ENCODE data around the gene SLC22A2.

Gene SLC22A2

DNA sequence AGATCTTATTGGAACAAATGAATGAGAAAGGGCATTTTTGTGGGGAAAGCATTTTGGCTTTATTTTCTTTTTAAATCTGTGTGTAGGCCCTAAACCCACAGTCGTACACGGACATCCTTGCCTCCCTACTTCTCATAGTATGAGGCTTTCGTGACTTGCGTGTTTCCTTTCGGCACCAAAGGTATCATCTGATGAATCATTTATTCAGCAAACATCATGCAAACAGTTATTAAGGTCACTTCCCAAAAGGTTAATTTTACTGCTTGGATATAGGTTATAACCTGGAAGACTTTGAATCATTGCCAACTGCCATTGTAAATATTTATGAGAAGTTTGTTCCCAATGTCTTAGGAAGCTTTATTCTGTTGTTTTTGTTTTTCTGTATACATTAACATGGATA lies 15.1 kb upstream of the SLC22A2 start:
- no peak for DNase-seq (ENCODE audit: low read depth in 3 of 3)

DNA sequence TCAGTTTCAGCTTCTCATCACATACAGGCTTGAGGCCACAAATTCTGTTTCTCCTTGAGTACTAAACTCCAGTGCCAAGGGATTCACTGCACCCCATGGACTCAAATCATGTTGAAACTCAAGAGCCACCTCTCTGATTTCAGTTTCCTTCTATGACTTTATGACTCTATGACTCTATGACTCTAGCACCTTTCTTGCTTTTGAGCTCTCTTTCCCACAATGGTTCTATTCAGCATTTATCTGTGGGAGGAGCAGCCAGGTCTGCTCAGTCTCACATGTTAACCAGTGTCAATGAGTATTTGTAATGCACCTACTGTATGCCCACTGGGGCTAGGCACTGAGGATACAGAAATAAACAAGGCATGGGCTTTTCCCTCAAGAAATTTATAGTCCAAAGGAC lies 14.6 kb upstream of the SLC22A2 start:
- no peak for DNase-seq (ENCODE audit: low read depth in 3 of 3)

GRCh38 chr6:160272707-160273106 lies 14.1 kb upstream of the SLC22A2 start:
- DNase-seq (ENCODE audit: low read depth in 3 of 3) = no peak

GRCh38 chr6:160270347-160270746 lies 11.7 kb upstream of the SLC22A2 start:
- DNase-seq (ENCODE audit: low read depth in 3 of 3) = no peak

GRCh38 chr6:160269771-160270170 lies 11.2 kb upstream of the SLC22A2 start:
- no peak for DNase-seq (ENCODE audit: low read depth in 3 of 3)

DNA sequence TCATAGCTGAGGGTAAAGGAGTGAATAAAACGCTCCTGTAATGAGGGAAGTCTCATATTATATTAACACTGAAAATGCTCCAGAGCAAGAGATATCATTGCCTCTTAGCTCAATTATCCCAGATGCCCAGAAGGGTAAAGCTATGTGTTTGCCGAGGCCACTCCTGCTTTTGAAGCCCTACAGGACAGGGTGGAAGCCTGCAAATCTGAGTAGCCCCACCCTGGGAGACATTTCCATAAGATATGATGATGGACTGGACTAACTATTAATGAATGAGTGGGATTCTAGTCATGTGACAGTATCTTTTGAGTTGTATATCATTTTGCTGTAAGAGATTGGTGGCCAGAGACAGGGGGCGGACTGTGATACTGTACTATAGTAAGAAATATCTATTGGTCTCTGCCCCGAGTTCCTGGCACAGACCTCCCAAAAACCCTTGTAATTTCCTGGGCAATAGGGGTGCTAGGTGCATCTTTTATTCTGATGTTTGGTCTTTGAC lies 10.5 kb upstream of the SLC22A2 start:
- DNase-seq (ENCODE audit: low read depth in 3 of 3) = no peak

DNA sequence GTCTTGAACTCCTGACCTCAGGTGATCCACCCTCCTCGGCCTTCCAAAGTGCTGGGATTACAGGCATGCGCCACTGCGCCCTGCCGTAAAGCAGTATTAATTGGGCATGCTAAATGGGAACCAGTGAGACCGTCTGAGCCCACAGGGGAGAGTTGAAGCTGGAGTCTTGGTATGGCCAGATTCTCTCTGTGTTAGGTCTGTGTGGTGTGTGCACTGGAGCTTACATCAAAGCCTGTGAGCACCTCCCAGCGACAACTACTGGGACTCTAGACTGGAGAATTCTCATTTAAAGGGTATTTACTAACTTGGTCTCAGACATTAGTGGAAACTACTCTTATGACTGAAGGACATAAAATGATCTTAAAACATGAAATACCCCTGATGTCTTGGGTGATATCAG lies 8.5 kb upstream of the SLC22A2 start:
- DNase-seq (ENCODE audit: low read depth in 3 of 3) = no peak

DNA sequence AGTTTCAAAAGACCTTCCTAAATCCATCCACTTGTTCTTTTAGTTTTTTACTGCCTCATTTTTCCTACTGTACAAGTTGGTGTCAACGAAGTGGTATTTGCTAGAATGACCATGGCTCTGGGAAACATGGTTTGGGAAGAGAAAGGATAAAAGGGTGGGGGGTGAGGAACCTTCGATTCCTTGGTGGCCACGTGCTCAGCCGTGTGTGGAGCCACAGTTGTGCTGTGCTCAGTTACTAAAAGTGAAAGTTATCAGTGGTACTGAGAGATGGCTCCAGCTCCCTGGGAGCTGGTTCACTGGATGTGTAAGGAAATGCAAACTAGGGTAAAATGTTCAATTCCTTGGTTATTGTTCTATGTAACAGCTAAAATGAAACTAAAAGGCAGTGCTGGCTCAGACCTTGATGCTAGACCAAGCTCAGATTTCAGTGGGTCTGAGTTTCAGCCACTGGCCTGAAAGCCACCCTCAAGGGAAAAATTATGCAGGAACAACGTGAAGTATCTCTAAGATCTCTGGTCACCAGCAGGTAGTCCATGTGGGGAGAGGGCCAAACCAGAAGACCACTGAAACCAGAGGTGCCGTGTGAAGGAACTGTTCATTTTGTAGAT lies 7.4 kb upstream of the SLC22A2 start:
- no peak for DNase-seq (ENCODE audit: low read depth in 3 of 3)

DNA sequence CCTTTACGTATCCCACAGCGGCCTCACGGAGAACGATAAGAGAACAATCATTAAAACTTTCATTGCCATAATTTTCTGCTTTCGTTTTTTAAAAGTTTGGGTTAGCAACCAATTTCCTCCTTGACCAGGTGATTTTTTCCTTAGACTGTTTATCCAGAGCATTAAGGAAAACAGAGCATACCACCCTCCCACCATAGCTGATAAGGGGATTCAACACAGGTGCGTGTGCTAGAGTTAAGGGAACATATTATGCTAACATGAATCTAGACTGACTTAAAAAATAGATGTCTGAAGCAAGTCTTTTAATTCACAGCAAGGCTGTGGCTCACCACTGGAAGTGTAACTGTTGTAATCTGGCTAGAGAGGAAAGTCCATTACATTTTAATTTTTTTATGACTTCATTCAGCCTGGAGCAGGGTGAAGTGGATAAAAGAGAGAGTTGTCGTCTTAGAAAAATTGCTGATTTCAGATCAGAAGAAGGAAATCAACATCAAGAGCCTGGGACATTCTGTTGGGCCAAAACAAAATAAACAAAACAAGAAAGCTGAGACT lies 5.5 kb upstream of the SLC22A2 start:
- DNase-seq (ENCODE audit: low read depth in 3 of 3) = no peak

DNA sequence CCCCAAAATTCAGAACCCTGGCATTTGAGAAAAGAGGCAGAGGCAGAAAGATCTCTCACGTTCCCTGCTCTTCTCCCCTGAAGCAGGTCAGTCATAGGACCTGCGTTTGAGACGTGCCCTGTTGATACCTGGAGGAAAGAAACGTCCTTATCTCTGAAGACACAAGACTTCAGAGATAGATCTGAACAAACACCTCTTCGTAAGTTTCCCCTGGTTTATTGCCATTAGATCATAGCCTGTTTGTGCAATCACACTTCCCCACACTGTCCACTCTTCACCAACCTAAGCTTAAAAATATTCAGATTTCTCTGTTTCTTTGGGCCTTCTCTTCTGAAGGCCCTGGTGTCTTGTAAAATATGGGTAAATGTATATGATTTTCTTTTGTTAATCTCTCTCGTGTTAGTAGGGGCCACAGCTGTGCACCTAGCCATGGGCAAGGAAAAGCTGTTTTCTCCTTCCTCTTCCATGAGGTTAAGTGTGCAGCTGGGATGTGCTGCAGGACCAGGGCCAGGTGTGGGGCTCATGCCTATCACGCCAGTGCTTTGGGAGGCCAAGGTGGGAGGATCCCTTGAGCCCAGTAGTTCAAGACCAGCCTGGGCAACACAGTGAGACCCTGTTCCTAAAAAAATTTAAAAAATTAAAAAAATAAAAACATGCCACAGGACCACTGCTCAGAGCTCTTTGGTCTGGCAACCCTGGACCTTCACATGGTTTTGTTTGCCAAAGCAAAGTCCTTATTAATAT lies 4.7 kb upstream of the SLC22A2 start:
- no peak for DNase-seq (ENCODE audit: low read depth in 3 of 3)

- no peak for DNase-seq (ENCODE audit: low read depth in 3 of 3)
Observed at GRCh38 chr6:160261991-160262680, 3.5 kb upstream of the SLC22A2 start.

DNA sequence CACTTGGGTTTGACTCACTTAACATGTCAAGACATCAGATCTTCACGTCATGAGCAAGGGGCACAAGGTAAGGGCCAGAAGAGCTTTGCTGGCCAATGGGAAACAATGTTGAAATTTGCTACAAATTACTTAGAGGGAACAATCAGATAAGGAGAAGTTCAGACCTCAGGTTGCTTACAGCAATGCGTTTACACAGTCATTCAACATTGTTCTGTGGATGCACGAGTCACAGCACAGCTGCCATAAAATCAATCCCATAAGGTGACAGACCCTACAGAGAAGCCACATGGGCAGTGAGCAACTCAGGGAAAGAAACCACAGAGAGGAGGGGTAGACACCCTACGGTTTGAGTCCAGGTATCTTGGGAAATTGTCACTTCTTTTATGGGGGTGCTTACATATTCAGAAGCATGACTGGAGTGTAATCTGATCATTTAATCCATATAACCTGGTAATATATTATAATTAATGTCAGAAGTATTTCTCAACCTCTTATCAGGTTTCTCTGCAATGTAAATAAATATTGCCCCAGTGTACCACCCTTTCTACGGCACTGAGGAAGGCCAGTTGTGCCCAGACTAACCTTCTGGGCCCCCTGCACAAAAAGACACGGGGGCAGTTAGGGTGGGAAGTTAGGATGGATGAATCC lies 2.3 kb upstream of the SLC22A2 start:
- no peak for DNase-seq (ENCODE audit: low read depth in 3 of 3)

DNA sequence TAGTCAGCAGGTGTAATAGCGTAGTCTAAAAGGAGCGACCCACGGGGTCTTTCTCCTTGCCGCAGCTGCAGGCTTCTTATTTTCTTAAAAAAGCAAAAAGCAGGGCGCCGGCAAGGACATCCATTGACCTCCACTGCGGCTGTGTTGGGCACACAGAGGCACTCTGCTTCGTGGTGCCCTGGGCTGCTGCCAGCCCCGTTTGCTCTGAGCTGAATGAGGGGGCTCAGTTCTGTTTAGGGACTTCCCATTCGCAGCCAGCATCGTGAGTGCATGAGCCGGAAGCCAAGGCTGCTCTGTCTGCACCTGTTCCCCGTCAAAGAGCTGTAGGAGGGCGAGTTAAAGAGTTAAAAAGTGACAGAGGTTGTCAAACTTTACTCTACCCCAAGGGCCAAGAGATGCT lies 1.7 kb upstream of the SLC22A2 start:
- no peak for DNase-seq (ENCODE audit: low read depth in 3 of 3)

- DNase-seq (ENCODE audit: low read depth in 3 of 3) = no peak
Observed at GRCh38 chr6:160259598-160259997, 977 bp upstream of the SLC22A2 start.

- no peak for DNase-seq (ENCODE audit: low read depth in 3 of 3)
Observed at GRCh38 chr6:160259143-160259425, 463 bp upstream of the SLC22A2 start.

- DNase-seq (ENCODE audit: low read depth in 3 of 3) = no peak
Observed at GRCh38 chr6:160256445-160256844, 2.2 kb downstream of the SLC22A2 start.

GRCh38 chr6:160254467-160255312 lies 3.9 kb downstream of the SLC22A2 start:
- DNase-seq (ENCODE audit: low read depth in 3 of 3) = no peak

- no peak for DNase-seq (ENCODE audit: low read depth in 3 of 3)
Observed at GRCh38 chr6:160253714-160254113, 4.9 kb downstream of the SLC22A2 start.

- no peak for DNase-seq (ENCODE audit: low read depth in 3 of 3)
Observed at GRCh38 chr6:160253292-160253691, 5.3 kb downstream of the SLC22A2 start.

GRCh38 chr6:160252073-160252813 lies 6.4 kb downstream of the SLC22A2 start:
- DNase-seq (ENCODE audit: low read depth in 3 of 3) = no peak

- DNase-seq (ENCODE audit: low read depth in 3 of 3) = no peak
Observed at GRCh38 chr6:160249671-160250070, 8.9 kb downstream of the SLC22A2 start.
